ENCODE measurements around the gene MMP28.

The MMP28 gene

DNA sequence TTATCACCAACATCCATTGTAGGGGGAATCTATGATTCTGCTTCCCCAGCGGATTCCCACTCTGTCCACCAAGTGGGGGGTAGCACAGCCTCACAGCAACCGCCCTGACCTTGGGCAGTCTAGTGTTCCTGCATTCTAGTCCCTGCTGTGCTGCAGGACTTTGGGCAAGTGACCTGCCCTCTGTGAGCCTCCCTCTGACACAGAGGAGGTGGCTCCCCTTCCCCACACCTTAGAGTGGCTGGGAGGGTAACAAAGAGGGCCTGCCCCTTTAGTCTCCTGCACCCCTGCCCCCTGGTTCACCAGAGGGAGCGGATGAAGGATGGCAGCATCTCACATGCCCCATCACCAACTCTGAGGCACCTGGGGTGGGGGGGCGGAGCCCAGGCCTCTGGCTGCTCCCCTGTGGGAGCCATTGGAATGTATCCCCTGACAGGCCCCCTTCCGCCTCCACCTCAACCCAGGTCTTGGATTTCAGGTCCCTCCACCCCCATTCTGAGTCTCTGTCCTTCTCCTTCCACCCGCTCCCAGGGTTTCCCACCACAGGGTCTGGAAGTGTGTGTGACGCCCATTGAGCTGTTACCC lies 52.5 kb downstream of the MMP28 start:
- no peak for DNase-seq

GRCh38 chr17:35742496-35742895 lies 52.9 kb downstream of the MMP28 start:
- DNase-seq: no peak

DNA sequence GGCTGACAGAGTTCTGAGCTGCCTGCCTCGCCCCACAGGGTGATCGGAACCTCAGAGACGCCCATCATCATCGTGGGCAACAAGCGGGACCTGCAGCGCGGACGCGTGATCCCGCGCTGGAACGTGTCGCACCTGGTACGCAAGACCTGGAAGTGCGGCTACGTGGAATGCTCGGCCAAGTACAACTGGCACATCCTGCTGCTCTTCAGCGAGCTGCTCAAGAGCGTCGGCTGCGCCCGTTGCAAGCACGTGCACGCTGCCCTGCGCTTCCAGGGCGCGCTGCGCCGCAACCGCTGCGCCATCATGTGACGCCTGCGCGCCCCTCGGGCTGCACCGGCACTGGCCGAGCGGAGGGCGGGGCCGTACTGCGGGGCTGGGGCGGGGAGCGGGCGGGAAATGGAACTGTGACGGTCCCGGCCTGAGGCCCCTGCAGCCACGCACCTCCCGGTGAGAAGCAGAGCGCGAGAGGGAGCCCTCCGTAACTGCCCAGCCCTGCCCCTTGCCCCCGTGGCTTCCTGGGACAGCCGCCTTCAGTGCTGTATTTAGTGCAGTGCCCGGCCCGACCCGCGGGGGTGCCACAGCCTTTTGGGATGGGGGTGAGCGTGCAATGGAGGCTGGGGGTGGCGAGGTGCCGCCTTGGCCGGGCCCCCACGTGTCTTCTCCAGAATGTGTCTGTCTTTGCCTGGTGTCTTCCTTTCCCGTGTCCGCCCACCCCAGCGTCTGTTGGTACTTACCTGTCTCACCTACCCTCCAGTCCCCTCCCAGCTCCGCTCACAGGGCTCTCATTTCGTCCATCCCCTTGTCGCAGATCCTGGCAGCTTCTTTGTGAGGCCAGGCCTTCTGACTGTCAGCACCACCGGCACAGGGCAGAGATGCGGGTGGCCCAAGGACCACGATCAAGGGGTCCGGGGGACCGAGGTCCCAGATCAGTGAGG lies 54.2 kb downstream of the MMP28 start:
- DNase-seq: no peak

- DNase-seq: no peak
Observed at GRCh38 chr17:35740216-35740615, 55.2 kb downstream of the MMP28 start.

DNA sequence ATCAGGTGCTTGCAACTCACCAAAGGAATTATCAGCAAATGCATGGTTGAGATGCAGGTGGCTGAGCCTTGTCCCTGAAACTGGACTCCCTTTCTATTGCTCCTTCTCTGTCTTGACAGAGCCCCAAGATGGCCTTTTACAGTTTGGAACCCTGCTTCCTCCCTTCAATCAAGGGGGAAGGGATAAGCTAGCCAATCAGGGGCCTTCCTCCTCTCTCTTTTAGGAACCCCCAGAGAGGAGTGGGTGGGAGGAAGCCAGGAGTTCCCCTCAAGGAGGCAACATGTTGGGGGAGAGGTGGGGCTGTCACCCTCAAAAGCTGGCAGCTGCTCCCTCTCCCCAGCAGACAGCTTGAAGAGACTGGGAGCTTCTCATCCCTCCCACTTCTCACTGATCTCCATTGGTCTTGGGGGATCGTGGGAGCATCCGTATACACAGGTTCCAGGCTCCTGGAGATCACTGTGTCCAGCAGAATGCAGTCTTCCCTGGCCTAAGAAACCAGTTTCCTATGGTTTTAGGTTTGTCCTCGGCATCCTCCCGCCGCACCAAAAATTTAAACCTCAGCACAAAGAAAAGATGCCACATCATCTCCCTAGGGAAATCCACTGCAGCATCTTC lies 56.8 kb downstream of the MMP28 start:
- no peak for DNase-seq

DNA sequence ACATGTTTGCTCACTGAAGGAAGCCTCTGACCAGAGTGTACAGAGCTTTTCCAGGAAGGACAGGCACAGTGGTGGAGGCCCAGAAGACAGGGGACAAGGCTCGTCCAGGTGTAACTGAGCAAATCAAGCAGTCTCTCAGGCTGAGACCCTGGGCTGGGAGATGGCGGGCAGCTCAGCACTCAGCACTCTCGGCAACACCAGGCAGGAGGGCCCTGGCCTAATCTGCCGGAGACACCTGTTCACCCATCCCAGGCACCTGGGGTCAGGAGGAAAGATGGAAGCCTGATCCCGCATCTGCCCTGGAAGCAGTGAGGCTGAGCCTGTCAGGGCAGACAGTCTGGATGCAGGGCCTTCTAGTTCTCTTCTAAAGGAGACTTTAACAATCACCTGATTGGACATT lies 59.2 kb downstream of the MMP28 start:
- DNase-seq: no peak

DNA sequence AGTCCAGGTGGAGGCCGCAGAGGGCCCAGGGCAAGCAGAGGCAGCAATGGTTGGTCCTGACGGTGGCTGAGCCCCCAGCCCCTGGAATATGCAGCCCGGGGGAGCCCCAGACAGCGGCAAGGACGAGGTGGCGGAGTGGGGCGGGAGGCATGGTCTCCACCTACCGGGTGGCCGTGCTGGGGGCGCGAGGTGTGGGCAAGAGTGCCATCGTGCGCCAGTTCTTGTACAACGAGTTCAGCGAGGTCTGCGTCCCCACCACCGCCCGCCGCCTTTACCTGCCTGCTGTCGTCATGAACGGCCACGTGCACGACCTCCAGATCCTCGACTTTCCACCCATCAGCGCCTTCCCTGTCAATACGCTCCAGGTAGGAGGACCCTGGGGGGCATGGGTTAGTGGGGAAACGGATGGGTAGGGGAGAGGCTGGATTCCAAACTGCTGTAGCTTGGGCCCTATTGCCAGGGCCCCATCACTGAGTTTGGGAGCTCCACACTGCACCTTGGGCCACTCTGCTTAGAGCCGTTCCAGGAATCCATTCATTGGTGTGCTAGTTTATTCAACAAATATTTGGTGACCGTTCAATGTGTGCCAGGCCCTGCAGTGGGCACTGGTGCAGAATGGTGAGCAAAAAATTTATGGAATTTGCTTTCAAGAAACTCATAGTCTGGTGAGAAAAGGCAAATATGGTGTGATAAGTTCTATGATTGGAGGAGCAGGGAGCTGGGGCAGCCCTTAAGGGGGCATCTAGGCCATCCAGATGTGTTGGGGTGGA lies 60.2 kb downstream of the MMP28 start:
- no peak for DNase-seq

DNA sequence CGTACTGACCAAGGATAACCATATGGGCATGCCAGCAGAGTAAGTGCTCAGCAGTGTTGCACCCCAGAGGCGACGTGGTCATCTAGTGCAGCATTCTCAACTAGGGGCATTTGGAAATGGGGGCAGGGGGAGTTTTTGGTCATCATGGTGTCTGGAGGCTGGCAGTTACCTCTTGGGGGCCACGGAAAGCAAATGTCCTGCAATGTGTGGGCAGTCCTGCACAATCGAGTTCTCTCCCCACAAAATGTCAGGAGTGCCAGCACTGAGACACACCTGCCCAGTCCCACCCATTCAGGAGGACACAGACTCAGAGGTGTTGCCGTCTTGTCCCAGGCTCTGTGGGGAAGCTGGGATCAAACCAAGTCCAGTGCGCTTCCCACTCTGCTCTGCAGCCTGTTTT lies 61.0 kb downstream of the MMP28 start:
- no peak for DNase-seq

GRCh38 chr17:35733366-35733765 lies 62.1 kb downstream of the MMP28 start:
- no peak for DNase-seq

GRCh38 chr17:35732806-35733136 lies 62.7 kb downstream of the MMP28 start:
- DNase-seq: no peak

- no peak for DNase-seq
Observed at GRCh38 chr17:35731917-35732805, 63.3 kb downstream of the MMP28 start.

DNA sequence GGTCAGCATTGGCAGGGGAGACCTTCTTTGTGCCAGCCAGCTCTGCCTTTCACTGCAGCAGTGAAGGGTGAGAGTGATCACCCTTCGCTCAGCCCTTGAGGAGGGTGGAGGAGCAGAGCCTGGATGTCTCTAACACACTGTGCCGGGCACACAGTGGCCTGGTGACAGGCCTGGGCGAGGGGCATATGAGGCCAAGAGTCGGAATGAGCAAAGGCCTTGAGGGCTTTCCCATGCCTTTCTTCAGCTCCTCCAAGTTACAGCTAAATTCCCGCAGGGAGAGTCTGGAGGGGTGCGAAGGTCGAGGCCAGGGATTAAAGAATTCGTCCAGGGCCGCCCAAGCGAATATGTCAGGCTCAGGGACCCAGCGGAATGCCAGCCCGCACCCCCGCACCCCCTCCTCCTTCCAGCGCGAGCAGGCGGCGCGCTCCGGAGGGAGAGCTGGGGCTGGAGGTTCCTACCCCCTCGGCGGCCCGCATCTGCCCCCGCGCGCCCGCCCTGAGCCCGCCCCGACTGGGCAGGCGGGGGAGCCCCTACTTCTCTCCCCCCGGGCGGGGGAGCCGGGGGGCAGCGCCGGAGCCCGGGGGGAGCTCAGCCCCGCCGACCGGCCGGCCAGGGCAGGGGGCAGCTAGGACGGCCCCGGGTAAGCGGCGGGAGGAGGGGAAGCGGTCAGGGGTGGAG lies 64.1 kb downstream of the MMP28 start, which contains the start of gene RASL10B:
Gene RASL10B (plus strand): TSS at position 401 of the 678 bp plus-strand sequence. CDS start 3,546 bp downstream, outside the sequence.
- peak; percentile 64 for DNase-seq

DNA sequence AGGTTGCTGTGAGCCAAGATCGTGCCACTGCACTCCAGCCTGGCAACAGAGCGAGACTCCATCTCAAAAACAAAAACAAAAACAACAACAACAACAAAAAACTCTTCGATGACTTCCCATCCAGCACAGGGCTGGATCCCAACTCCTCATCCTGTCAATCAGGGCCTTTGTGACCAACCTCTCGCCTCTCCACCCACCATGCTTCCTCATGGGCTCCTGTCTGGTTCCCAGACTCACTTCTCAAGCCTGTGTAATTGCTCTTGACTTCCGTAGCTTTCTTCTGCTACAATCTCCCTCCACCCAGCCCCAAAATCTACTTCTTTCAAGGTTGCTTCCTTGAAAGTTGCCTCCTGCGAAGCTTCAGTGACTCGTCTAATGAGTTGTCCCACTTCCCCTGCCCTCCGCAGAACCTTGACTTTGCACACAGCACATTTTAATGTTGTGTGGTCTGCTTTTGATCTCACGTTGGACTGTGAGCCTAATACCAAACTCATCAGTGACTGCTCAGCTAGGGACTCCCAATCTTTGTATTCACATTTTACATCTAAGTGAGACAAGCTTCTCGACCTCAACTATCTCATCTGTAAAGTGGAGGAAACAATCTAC lies 64.9 kb downstream of the MMP28 start:
- DNase-seq: no peak

- DNase-seq: no peak
Observed at GRCh38 chr17:35729405-35729833, 66.0 kb downstream of the MMP28 start.

GRCh38 chr17:35728551-35728950 lies 66.9 kb downstream of the MMP28 start:
- DNase-seq: no peak

- DNase-seq: no peak
Observed at GRCh38 chr17:35727635-35728034, 67.8 kb downstream of the MMP28 start.

DNA sequence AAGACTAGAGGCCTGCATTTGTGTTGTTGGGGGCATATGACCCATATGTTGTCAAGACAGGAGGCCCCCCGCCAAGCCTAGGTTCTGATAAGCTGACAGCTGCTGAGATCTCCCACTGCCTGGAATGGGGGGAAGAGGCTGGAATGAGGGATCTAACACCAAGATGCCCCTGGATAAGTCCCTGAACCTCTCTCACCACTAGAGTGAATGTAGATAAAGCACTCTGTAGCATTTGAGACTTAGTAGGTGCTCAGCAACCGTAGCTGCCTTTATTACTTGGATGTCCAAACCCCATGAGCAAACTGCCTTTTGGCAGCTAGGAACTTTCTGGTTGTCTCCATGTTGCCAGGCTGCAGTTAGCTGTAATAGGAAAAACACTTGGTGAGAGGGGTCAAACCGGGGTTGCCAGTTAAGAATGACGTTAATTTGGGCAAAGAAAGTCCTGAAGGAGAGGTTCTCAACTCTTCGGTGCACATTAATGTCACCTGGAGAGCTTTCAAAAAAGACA lies 68.4 kb downstream of the MMP28 start:
- no peak for DNase-seq

GRCh38 chr17:35726127-35726952 lies 69.1 kb downstream of the MMP28 start:
- DNase-seq: peak; percentile 72

DNA sequence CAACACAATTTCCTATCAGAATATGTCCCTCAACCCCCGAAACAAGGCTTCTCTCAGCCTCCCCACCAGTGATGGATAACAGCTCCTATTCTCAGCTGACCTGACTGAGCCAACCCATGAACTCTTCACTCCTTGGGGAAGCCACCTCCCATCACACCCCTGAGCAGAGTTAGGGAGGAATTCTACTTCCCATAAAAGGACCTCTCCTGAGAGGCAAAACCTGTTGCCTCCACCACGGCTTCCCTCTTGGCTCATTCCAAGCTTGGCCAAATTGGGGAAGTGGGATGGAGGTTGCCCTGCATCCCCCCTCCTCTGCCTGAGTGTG lies 69.7 kb downstream of the MMP28 start:
- DNase-seq: no peak

- no peak for DNase-seq
Observed at GRCh38 chr17:35725058-35725457, 70.4 kb downstream of the MMP28 start.
